GM18498 (cell line): ENCODE results near the gene TBXAS1.
"Not testable (repeated sequence)": the region's sequence is repeated elsewhere in the genome, so short reads cannot be mapped to it uniquely, and the experiment has no call there.

Source experiments
- ATAC-seq: cut with Tn5 transposase; IDR thresholded peaks from one replicate; pipeline ENCODE4 v1.9.1; 2021; ENCODE audit warnings: mild to moderate bottlenecking, moderate library complexity; ENCODE audit not compliant: unreplicated experiment

Gene TBXAS1

DNA sequence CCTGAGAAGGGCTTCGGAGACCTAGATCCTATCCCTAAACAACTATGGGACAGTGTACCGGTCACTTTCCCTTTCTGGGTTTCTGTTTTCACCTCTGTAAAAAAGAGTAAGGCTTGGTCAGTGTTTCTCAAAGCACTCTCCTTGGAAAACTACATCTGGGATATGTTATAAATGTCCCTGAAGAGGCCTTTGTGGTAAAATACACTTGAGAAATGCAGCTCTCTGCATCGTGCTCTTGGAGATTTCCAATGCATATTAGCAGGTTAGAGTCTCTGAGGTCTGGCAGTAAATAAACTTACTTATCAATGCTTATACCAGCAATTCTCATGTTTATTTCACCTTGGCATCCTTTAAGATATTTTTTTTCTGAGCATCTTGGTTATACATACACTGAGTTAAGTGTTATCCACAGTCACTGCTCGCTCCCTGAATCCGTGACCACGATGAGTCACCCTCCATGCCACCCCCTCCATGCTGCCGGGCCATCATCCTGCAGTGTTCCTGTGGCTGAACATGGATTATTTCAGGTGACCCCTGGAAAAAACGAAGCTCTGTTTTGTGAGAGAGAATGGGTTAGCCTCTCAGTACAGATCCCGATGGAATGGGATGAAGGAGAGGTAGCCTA lies 3.3 kb upstream of the TBXAS1 start:
- ATAC-seq: no peak

DNA sequence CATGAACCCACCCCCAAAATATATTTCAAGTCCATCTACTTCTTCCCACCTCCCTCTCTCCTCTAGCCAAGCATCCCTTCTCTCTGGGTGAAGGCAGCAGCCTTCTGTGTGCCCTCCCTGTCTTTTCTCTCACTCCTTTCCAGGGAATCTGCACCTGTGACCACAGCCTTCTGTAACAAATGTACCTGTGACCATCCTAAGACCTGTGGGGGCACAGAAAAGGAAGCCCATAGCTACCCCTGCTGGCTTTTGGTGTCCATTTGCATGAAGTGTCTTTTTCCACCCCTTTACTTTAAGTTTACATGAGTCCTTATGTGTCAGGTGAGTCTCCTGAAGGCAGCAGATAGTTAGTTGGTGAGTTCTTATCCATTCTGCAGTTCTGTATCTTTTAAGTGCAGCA lies 2.0 kb upstream of the TBXAS1 start:
- ATAC-seq: no peak

DNA sequence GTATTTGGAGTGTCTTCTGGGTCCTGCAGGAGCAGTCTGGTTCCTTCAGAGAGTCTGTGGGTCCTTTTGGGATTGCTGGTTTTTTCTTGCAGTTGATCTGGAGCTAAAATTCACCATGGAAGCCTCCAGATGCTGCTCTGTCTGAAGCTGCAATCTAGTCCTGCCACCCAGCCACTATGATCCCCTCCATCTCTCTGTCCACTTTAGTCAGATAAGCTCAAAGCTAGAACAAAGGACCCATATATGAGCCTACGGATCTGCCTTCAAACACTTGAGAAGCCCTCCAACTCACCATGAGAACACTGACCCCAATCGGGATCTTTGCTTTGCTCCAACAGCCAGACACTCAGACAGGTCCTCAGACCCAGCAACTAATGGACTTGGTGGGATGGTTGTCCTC lies 618 bp upstream of the TBXAS1 start:
- ATAC-seq: no peak

DNA sequence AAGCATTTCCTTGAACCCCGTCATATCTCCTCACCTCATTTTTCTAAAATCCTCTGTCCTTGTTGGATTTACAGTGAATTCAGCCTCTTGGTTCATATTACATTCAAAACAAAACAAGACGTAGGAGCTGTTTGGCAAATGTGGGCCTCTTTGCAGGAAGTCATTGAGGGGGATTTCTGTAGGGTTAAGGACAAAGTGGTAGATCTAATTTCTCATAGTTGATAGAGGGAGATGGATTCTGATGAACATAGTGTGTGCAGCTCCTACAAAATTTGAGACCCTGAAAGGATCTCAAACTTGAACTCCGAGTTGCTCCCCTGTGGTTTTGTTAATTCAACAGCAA lies 682 bp downstream of the TBXAS1 start:
- no peak for ATAC-seq

DNA sequence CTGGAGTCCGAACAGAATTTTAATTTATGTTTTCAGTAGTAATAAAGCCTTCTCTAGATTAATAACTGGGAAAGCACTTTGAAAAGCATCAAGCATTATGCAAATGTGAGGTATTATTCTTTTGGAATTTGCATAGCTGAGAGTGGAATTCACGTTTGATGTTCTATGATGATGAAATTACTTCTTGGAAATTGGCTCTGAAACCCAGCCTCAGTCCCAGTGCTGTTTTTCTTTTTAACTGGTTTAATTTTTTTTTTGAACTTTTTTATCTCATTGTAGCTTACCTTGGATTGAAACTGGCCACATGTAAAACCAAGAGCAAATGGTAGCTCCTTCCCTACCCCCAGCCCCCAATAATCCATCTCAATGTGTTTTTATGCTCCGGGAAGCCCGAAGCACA lies 1.2 kb downstream of the TBXAS1 start:
- no peak for ATAC-seq

DNA sequence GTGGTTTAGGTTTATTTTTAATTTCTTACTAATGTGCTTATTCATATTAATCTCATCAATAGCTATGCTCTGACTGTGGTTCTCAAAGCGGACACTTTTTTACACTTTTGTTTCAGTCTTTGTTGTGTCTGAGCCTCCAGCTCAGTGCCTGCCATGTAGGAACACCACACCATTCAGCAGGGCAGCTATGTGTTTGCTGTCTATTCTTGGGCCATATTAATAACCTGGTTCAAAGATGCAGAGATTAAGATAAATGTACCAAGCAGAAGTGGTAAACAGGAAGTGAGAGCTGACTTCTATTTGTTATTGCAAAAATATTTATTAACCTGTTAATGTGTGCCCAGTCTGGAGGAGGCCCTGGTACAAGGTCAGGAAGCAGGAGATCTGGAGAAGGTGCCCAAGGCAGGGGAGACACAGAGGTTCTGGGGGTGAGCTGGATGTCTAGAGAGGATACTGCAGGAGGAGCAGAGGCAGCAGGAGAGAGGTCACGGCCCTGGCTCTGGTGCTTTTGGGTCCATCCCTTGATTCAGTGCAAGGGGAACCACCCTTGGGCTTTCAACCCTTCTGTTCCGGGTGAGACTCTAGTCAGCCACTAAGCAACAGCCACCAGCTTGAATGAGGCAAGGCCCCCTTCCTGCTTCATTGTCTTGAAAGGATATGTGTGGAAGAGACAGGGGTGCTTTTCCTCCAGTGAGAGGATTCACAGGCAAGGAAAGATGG lies 1.9 kb downstream of the TBXAS1 start:
- ATAC-seq: no peak

DNA sequence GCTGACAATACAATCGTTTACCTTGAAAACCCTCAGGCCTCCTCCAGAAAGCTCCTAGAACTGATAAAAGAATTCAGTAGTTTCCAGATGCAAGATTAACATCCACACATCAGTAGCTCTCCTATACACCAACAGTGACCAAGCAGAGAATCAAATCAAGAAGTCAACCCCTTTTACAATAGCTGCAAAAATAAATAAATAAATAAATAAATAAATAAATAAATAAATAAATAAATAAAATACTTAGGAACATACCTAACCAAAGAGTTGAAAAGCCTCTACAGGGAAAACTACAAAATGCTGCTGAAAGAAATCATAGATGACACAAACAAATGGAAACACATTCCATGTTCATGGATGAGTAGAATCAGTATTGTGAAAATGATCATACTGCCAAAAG lies 6.8 kb downstream of the TBXAS1 start:
- not testable (repeated sequence) for ATAC-seq

DNA sequence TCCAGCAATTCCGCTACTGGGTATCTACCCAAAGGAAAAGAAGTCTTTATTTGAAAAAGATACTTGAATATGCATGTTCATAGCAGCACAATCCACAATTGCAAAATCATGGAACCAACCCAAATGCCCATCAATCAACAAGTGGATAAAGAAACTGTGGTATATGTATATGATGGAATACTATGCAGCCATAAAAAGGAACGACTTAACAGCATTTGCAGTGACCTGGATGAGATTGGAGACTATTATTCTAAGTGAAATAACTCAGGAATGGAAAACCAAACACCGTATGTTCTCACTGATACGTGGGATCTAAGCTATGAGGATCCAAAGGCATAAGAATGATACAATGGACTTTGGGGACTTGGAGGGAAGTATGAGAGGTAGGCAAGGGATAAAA lies 8.2 kb downstream of the TBXAS1 start:
- ATAC-seq: not testable (repeated sequence)

DNA sequence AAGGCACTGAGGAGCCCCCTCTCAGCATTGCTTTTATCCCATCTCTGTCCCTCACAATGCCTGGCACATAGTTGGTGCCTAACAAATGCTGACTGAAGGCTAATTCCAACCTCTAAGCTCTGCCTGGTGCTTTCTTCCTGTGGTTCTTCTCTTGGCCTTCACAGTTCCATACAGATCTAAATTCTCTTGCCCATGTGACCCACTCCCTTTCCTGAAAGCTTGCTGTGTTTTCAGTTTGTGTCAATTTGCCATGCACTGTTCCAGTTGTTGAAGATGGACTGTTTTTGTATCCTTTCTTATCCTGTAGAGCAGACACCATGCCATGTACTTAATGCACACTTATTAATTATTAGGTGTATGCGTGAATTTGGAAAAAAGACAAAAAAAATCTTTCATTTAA lies 9.2 kb downstream of the TBXAS1 start:
- ATAC-seq: no peak

DNA sequence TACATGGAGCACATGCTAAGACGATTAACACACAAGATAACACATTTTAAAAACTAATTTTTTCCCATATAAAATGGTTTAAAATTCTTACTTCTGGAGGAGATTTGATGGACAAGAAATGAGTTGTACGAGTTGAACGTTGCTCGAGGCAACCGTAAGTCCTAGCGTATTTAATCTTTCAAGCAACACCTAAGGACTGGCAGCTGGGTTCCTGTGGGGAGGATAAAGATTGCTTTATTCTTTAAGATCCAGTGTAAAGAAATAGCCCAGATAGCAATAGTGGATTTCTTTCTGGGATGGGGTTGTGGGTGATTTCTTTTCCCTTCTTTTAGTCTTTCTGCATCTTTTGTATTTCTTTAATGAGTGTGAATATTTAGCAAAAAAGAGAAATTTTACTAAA lies 9.8 kb downstream of the TBXAS1 start:
- ATAC-seq: no peak

DNA sequence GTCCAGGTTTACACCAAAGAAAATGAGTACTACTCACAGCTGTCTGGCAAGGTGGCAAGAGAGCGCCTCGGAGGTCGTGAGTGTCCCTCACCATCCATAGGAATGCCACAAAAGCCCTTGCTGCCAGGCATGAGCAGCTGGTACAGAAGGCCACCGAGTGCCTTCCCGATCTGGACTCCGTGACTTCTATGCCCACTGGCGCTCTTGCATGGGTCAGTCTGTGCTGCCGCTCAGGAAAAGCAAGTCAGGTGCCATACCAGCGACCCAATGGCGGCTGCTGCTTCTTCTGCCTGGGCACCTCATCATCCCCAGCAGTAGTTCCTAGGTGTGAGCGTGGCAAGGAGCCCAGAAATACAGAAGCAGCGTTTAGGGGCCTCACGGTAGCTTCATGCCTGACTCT lies 11.7 kb downstream of the TBXAS1 start:
- ATAC-seq: no peak

DNA sequence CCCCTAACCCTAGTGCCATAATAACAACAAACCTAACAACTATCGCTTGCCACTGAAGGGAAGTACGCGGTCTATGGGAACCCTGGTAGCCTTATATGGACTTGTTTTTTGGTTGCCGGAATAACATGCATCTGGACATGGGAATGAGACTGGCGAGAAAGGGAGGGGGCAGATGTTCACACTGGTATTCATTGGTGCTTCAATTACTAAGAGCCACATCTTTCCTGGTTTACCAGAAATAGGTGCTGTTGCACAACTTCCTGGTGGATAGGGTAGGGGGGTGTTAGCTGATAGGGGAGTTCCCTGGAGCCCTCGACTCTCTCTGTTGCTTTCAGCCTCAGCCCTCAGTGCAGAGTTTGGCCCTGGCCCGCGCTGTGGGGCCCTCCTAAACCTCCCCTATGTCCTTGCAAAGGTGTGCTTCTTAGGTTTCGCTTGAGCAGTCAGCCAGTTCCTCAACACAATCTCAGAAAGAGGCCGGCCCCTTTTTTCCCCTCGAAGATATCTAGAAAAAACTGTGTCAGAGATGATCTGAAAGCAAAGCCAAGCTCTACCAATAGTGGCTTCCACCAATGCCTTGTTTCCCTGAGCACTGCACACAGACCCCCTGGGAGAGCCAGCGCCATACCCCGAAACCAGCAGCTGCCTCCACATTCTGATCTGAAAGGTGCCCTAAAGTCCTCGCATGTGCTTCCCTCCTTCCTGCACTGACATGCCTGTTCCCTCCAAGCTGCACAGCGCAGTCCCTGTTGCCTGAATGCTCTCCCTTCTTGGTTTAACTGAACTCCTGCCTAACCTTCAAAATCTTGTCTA lies 13.5 kb downstream of the TBXAS1 start:
- no peak for ATAC-seq

DNA sequence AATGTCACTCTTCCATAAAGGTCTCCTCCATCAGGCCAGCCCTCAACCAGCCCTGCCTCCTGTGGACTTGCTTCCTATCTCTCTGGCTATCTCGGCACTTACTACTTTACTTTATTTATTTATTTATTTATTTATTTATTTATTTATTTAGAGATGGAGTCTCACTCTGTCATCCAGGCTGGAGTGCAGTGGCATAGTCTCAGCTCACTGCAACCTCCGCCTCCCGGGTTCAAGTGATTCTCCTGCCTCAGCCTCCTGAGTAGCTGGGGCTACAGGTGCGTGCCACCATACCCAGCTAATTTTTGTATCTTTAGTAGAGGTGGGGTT lies 14.1 kb downstream of the TBXAS1 start:
- ATAC-seq: not testable (repeated sequence)

DNA sequence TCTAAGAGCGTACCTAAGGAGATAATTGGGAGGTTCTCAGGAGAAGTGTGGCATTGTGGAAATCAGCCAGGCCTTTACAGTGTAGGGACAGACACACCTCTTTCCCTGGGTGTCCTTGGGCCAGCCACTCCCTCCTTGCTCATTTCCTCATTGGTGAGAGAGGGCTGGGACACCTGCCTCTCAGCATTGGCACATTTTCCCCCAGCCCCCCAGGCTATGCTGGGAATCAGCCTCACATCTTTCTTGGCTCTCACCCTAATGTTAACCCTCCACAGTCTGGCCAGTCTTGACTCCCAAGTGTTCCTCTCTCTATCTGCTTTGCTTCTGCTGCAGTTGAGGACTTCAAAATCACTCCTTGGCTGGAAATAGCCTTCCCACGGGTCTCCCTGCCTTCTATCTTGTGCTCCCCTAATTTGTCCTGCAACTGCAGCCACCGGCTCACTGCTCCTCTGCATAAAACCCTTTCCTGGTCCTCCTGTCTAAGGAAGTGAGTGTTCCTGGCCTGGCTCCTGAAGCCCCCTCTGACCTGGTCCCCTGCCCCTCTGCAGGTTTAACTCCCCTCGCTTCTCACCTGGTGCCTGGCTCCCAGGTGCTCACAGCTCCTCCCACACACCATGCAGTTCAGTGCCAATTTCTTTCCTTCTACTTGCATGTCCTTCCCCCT lies 15.8 kb downstream of the TBXAS1 start:
- no peak for ATAC-seq

DNA sequence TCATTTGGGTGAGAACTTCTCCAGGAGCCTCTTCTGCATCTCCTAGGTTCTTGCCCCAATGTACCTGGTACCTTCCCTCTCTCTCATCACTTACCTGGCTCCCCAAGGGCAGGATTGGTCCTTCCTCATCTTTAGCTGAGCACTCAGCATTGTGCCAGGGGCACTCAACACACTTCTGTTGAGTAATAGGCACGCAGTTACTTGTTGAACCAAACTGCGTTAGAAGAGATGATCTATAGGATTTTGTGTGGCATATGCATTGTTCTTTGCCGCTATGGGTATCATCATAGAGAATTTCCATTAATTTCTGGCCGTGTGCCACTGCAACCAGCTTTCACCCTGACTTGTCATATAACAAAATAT lies 16.4 kb downstream of the TBXAS1 start:
- no peak for ATAC-seq

DNA sequence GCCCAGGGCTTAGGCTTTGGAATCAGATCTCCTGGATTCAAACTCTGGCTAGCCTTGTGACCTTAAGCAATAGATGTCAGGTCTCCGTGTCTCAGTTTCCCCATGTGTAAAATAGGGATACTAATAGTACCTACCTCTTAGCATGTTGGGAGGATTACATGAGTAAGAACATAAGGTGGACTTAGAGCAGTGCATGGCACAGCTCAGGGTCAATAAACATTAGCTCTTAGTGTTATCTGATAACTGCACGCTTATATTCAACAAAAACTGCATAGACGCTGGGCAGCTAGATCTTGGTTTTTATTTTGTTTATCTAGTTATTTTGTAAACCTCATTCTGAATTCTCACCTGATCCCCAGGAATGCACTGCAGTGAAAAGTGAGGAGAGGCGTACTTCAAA lies 17.2 kb downstream of the TBXAS1 start:
- ATAC-seq: no peak

DNA sequence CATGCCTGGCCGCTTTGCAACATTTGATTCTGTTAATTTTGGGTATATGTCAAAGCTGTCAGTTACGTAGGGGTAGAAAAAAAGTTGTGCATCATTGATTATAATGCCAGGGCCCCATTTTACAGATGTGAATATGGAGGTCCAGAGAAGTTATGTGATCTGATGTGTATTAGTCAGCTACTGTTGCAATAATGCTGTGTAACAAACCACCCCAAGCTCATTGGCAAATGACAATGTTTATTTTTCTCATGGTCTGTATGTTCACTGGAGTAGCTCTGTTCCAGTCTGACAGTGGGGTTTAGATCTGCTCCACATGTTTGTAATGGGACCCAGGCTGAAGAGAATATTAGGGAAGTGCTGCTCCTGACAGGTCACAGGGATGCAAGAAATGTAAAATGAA lies 19.2 kb downstream of the TBXAS1 start:
- no peak for ATAC-seq

DNA sequence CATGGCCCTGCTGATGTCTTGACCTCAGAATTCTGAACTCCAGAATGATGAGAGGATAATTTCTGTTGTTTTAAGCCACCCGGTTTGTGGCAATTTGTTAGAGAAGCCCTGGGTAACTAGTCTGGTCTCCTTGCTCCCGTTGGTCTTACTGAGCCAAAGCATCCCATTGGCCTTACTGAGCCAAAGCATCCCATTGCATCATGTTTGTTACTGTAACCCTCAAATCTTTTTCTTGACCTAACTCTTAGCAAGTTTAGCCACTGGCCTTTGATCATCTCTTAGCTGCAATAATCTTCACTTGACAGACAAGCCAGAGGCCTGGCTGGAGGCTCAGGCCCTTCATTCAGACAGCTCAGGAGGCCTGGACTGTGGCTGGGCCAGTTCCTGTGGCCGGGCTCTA lies 21.8 kb downstream of the TBXAS1 start:
- no peak for ATAC-seq

DNA sequence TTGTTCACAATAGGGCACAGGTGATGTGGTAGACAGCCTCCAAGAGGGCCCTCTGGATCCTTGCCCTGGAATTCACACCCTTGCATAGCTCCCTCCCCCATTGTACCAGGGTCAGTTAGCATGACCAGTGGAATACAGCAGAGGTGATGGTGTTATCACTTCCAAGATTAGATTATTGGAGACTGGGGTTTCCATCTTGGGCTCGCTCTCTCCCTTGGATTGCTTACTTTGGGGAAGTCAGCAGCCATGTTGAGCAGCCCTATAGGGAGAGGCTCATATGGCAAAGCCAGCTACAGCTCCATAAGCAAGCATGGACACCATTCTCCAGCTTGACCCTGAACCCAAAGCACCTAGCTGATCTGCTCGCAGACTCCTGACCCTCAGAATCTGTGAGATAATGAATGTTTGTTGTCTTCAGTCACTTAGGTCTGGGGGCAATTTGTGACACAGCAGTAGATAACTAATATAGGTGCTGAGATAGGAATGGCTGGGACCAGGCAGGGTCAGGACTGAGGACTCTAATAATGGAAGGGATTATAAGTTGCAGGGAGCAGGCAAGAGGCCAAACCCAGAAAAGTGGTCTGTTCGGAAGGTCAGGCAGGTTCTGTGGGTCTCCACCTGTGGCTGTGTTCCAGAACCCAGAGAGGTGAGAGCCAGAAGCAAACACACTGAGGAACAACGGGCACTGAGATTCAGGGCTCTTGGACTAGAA lies 22.9 kb downstream of the TBXAS1 start:
- no peak for ATAC-seq

DNA sequence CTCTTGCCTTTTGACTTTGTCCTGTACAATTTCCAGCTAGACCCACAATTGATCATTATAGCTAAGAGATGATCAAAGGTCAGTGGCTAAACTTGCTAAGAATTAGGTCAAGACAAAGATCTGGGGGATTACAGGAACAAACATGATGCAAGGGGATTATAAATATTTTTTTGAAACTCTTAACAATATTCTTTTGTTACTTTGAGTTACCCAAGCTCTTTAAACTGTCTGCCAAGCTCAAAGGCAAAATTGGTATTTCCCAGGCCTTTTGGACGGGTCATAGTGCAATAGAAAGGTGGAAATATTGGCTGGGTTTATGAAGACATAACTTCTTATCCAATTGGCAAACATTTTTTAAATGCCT lies 23.4 kb downstream of the TBXAS1 start:
- no peak for ATAC-seq

DNA sequence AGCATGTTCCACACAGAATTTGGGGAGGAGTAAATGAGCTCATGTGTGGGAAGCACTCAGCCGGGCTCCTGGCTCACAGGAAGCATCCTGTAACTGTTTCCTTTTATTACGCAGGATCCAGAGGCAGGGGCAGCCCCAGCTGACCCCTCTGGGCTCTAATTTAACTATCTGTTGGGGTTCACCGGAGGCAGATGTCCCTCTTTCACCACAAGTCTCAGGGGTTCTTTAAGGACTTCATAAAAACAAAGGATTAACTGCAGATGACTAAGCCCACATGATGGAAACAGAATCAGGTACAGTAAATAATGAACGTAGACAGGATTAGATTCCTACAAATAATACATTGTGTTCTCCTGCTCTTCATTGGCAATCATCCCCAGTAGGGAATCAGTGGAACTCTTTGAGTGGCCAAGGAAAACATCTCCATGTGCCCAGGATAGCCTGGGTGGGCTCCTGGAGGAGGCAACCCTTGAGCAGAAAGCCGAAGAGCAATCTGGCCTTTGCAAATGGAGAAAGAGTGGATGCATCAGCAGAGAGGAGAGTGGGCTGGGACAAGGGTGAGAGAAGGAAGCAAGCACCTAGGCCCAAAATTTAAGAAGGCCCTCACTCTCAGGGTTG lies 24.6 kb downstream of the TBXAS1 start:
- no peak for ATAC-seq
